ENCODE measurements around the gene DMD. TPM values are rescaled to one million over a fixed set of nuclear protein-coding genes. Genes with fewer than 3 reads are reported as not detected.
"Not testable (repeated sequence)": the region's sequence is repeated elsewhere in the genome, so short reads cannot be mapped to it uniquely, and the experiment has no call there.

The DMD gene
- polyA plus RNA-seq, 1 donor = 20.9 TPM

- DNase-seq = no peak
Measured at GRCh38 chrX:32851556-32851955, 359.8 kb downstream of the DMD start.

DNA sequence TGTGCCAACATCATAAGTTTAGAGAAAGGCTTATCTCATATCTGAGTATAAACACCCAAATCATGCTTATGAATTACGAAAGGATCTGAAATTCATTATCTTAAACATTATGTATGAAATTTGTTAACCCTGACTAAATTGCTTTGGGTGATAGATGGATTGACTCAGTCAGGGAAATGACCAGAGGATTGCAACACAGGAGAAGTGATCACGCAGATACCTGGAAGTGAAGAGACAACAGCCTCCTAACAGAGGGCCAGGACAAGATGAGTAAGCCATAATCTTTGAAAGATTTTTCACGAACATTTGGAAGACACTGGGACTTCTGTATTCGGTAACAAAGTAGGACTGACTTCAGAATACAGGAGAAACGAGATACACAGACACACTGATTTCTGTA is 363.4 kb downstream of the DMD start:
- no peak for DNase-seq

DNA sequence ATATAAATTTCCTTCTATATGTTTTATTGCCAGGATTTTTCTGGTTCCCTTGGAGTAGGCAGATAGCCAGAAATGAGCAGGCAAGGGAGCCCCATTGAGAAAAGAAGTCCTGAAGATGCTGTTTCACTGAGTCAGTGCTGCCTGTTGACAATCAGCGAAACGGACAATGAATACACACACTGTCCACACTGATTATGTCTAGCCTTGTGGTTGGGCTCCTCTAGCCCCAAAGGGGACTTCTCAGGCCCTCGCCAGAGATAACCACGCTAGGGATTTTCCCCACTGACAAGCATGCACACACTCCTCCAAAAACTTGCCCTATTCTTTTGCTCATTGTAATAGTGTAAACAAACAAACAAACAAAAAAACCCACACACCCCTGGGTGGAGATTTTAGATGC is 369.3 kb downstream of the DMD start:
- no peak for DNase-seq

DNA sequence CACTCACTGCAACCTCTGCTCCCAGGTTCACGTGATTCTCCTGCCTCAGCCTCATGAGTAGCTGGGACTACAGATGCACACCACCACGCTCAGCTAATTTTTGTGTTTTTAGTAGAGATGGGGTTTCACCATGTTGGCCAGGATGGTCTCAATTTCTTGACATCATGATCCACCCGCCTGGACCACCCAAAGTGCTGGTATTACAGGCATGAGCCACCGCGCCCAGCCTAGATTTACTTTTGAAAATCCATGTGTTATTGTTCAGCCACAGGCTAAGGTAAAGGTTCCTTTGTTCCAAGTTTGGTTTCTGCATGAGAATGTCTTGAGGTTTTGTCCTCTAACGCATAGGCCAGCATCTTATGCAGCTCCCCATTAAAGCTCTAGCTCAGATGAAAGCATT is 371.6 kb downstream of the DMD start:
- DNase-seq = no peak

- DNase-seq = no peak
Measured at GRCh38 chrX:32825009-32825408, 386.3 kb downstream of the DMD start.

DNA sequence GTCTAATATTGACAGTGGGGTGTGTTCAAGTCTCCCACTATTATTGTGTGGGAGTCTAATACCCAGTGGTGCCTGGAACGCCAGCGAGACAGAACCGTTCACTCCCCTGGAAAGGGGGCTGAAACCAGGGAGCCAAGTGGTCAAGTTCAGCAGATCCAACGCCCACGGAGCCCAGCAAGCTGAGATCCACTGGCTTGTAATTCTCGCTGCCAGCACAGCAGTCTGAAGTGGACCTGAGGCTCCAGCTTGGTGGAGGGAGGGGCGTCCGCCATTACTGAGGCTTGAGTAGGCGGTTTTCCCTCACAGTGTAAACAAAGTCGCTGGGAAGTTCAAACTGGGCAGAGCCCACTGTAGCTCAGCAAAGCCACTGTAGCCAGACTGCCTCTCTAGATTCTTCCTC is 407.3 kb downstream of the DMD start:
- DNase-seq = no peak

GRCh38 chrX:32798990-32799389 is 412.4 kb downstream of the DMD start:
- DNase-seq = peak; percentile 5

DNA sequence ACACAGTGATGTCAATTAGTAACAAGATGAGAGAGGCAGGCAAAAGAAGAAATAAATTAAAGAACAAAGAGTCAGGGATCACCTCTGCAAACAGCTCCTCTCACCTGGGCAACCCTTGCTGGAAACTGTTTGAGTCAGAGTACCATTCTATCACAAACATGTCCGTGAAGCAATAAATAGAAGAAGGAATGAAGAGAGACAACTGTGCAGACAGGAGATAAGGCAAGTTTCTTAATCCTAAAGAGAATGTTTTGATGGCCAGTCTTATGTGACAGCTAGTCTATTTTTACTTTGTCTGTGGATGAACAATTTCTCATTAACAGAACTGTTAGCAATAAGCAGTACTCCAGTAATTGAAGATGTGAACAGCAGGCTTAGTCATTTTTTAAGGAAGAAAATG is 422.4 kb downstream of the DMD start:
- DNase-seq = no peak

GRCh38 chrX:32780109-32780508 is 431.2 kb downstream of the DMD start:
- no peak for DNase-seq

GRCh38 chrX:32778965-32779364 is 432.4 kb downstream of the DMD start:
- no peak for DNase-seq

DNA sequence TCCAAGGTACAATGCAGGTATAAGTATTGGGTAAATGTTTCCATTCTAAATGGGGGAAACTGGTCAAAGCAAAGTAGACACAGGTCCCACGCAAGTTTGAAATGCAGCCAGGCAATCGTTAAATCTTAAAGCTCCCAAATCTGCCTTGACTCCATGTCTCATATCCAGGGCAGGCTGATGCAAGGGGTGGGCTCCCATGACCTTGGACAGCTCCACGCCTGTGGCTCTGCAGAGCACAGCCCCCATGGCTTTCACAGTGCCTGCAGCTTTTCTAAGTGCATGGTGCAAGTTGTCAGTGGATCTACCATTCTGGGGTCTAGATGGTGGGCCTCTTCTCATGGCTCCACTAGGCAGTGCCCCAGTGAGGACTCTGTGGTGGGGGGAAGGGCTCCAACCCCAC is 436.4 kb downstream of the DMD start:
- no peak for DNase-seq

- DNase-seq = no peak
Measured at GRCh38 chrX:32749070-32749469, 462.3 kb downstream of the DMD start.

DNA sequence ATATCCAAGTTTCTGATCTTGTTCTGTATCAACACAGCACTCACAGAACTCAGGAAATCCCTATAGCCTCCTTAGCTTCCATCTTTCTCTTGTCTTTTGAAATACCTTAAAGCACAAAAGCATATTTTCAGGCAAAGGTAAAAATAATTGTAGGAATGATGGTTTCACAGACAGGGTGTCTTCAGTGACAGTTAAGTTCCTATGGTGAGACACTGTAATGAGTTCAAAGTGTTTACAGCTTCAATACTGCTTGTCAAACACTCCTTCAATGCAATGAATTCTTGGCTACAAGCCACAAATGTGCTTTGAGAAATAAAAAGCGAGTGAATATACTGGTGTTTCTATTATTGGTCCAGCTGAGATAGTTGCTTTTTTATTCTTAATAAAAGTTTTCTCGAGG is 466.0 kb downstream of the DMD start:
- DNase-seq = no peak

DNA sequence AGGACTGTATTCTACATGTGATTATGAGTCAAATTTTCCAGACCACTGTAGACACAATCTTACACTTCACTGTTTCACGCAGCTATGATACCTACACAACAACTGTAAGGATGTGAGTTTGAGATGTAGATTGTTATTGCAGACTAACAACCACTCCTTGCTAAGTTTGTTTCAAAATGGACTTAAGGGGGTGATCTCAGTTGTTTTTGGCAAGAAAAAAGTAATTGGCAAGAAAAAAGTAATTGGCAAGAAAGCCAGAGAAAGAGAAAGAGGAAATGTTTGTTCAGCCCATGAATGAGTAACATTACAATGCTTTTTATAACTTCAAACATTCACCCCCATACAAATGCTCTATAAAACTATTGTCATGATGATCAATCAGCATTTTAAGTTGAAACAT is 466.4 kb downstream of the DMD start:
- DNase-seq = no peak

DNA sequence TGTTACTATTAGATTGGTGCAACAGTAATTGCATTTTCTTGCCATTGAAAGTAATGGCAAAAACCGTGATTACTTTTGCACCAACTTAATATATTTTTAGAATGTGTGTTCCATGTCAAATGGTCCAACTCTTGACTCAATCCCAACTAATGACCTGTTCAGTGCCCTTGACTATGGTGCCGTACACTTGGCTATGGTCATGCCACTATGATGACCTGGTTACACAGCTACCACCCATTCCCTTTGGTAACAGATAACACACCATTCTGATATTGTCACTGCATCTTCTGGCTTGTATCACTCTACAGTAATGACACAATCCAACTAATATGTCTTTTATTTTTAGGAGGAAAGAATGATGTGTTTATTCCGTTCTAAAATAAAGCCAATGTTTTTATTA is 469.4 kb downstream of the DMD start:
- DNase-seq = no peak

- DNase-seq = no peak
Measured at GRCh38 chrX:32708542-32708941, 502.8 kb downstream of the DMD start.

GRCh38 chrX:32705385-32705784 is 506.0 kb downstream of the DMD start:
- not testable (repeated sequence) for DNase-seq

DNA sequence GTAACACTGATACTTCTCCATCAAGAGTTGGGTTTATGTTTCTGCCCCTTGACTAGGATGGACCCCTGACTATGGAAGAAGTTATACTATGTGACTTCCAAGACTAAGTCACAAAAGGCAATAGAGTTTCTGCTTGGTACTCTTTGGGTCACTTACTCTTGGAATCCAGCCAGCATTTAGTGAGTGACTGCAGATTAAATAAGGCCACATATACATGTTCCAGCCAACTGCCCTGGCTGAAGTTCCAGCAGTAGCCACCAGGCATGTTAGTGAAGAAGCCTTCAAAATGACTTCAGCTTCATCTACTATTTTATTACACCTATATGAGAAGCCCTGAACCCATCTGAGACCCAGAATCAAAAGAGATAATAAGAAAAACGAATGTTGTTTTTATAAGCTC is 524.0 kb downstream of the DMD start:
- DNase-seq = no peak

GRCh38 chrX:32678487-32678886 is 532.9 kb downstream of the DMD start:
- no peak for DNase-seq

GRCh38 chrX:32673193-32673592 is 538.2 kb downstream of the DMD start:
- DNase-seq = peak; percentile 3

DNA sequence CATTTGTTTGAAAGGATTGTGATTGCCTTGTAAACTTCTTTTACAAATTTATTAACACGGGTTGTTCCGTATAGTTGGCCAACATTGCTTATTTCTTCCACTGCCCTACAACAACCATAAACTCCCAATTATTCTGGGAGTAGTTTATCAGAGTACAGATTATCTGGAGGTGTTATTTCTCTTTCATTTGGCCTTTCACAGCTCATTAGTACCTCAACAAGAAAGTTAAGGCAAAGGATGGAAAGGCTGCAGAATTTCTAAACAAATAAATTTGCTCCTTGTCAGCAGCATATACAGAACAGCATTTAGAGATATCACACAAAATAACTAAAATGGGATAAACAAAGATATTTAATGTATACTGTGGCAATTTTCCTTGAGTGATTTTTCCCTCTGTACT is 548.8 kb downstream of the DMD start:
- DNase-seq = no peak

DNA sequence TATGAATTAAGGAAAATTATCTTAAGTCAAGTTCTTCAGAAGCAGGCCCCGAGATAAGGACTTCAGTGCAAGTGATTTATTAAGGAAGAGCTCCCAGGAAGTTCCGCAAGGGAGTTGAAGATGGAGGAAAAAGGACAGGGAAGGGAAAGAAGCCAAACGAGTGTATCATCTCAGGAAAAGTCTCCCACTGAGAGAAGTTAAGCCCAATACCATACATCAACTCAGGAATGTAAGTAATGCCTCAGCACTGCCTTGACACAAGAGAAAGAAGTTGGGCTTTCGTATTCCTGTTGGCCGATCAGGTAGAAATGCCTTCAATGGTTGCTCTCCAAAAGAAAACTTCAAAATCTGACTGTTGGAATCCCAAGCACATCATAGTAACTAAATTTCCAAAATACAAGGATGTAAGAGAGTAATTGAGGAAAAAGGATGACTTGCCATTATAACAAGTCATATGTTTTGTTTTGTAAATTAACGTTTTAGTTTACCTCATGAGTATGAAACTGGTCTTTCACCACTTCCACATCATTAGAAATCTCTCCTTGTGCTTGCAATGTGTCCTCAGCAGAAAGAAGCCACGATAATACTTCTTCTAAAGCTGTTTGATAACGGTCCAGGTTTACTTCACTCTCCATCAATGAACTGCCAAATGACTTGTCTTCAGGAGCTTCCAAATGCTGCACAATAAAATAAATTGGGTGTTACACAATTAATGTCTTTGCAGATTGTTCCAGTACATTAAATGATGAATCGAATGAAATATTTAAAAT is 566.7 kb downstream of the DMD start:
- DNase-seq = no peak

DNA sequence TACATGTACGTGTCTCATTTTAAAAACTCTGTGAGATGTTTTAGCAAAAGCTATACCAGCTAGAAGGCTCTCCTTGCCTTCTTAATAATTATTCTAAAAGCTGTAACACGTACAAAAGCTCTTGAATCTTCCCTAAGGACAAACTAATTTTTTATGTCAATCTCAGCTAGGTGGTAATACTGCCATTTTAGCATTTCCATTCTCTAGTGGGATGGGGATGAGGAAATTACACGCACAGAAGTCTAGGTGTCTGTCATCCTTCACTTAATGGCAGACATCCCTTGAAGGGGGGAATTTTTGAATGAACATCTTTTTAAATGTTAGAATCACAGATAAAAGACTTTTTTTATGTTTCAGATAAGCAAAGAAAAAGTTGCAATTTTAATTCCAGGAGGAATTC is 569.1 kb downstream of the DMD start:
- DNase-seq = no peak

DNA sequence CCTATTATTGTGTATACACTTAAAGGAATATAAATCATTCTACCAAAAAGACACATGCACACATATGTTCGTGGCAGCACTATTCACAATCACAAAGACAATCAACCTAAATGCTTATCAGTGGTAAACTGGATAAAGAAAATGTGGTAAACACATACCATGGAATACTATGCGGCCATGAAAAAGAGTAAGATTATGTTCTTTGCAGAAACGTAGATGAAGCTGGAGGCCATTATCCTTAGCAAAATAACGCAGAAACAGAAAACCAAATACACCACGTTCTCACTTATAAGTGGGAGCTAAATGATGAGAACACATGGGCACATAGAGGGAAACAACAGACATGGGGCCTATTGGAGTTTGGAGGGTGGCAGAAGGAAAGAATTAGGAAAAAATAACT is 593.2 kb downstream of the DMD start:
- DNase-seq = no peak

DNA sequence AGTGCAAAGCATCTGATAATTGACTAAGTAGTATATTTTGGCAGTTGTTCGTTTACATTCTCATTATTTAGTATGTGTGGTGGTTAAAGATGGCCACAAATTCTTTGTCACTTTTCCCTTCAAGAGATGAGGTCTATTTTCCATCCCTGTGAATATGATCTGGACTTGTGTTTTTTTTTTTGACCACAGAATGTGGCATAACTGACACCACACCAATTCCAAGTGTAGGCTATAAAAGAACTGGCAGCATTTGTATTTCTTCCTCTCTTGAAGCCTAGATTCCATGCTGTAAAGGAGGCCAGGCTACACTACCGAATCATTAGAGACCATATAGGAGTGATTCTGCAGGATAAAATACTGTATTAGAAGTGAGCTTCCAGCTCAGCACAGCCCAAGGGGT is 596.6 kb downstream of the DMD start:
- DNase-seq = no peak
